H1 (cell line): ENCODE results near the gene TK2. TPM values are rescaled to one million over a fixed set of nuclear protein-coding genes. Genes with fewer than 3 reads are reported as not detected.
A peak's percentile ranks its signal among the peaks of the same experiment; 100 is the strongest.

Experiments used
- ASH2L ChIP-seq: fragments of 200-600, 300-600 bp; sonication (generic); IDR thresholded peaks from one replicate; pipeline ENCODE4 v1.7.1; 2017; ENCODE audit warnings: low read length
- EZH2 ChIP-seq: fragments of 200-600 bp; sonication (generic); IDR thresholded peaks from 2 replicates; pipeline ENCODE4 v1.7.1; 2012; ENCODE audit warnings: low read depth, mild to moderate bottlenecking, moderate library complexity, low read length, inconsistent platforms; ENCODE audit not compliant: severe bottlenecking
- POU5F1 ChIP-seq: IDR thresholded peaks from 2 replicates; pipeline ENCODE4 v1.6.1; 2011; ENCODE audit warnings: low read depth, mild to moderate bottlenecking, low read length, moderate library complexity
- RXRA ChIP-seq: IDR thresholded peaks from 2 replicates; pipeline ENCODE4 v1.6.1; 2011; ENCODE audit warnings: low read depth, mild to moderate bottlenecking, low read length, moderate library complexity; ENCODE audit not compliant: insufficient read depth
- SIN3A ChIP-seq, 2 experiments: IDR thresholded peaks in 1 of 2; conservative IDR thresholded peaks in 1 of 2; 2 replicates each; pipeline ENCODE4 v1.6.1; 2011 to 2012; ENCODE audit warnings: low read length in 2 of 2, improper control_type of control experiment in 1 of 2, low read depth in 1 of 2, mild to moderate bottlenecking in 1 of 2
- SIRT6 ChIP-seq: IDR thresholded peaks from one replicate; pipeline ENCODE4 v1.7.1; 2012; ENCODE audit warnings: low read length, inconsistent platforms
- polyA plus RNA-seq, 7 experiments: library from polyadenylated mRNA; depleted of rRNA in 3 of 7; stranded (reverse) in 5 of 7; unstranded in 2 of 7; fragments of >200 nt in 5 of 7; fragments of 200-250 nt in 2 of 7; gene quantifications; 1 replicate in 5 of 7; 2 replicates in 1 of 7; 4 replicates in 1 of 7; pipeline versions ENCODE4 v1.2.1 to v1.2.3, GENCODE V29; 2011 to 2013; ENCODE audit warnings: missing spikeins in 2 of 7, mixed read lengths in 2 of 7
- total RNA-seq: library from RNA; stranded (reverse); fragmentation: NEBNext Ultra II Directional; extraction: Animal tissue kit (Norgen Biotek cat#: 25700); gene quantifications from 2 replicates; pipeline ENCODE4 v1.2.1, GENCODE V29; 2021
- TF ChIP-seq, protein P1 (sequence below): IDR thresholded peaks from 2 replicates; pipeline ENCODE4 v1.6.1; 2012; ENCODE audit warnings: inconsistent platforms
- TF ChIP-seq, protein P2 (sequence below), 3 experiments: IDR thresholded peaks; 1 replicate in 2 of 3; 2 replicates in 1 of 3; pipeline versions ENCODE4 v1.5.1 to v1.6.1; 2011; ENCODE audit warnings: low read length in 3 of 3, mild to moderate bottlenecking in 3 of 3, inconsistent platforms in 2 of 3, low read depth in 1 of 3, moderate library complexity in 1 of 3; ENCODE audit not compliant: insufficient read depth in 1 of 3; ENCODE audit errors: control extremely low read depth in 1 of 3

TK2 gene
- total and polyA plus RNA-seq, 2 of the 8 experiments (the other 6 are each of a cell fraction or from before 2014, with no cell fraction given) = 2.7 to 3.6 TPM

DNA sequence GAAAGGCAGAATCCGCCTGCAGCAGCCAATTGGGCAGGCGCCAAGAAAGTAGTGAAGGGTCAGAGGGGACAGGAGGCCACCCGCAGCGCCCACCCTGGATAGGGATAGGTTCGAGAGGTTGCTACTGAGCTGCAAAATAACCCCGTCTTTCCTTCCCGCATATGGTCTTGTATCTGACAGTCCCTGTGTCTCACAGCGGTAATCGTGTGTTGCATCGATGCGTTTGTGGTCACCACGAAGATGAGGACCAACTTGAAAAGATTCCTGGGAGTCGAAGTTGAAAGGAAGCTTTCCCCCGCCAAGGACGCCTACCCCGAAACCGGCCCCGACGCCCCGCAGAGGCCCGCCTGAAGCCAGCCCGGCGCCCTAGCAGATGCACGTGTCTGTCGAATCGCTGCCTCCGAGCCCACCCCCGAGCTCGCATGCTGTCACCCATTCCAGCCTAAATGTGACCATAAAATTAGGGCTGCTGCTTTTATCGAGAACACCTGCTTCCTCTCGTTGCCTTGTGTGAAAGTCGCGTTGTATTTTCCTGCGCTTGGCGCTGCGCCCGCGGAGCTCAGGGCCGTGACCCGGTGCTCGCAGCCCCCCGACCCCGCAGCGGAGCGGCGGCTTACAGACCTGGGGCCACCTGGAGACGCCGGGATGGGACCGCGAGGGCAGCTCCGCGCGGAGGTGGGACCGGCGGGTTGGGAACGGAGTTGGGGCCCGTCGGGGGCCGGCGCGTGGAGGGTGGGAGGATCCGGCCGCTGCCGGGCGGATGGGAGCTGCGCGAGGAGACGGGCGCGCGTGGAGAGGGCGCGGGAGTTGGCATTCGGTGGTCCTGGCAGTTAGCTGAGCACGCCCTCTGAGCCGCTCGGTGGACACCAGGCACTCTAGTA is 29.0 kb upstream of the TK2 start, which contains the start of gene CMTM2 (continued):
- peak; percentile 81 for TF ChIP-seq EZH2
- TF ChIP-seq SIRT6 = no peak
- TF ChIP-seq RXRA = 0 out of 2 replicates have a peak, but pooled peaks have one; percentile 6
- TF ChIP-seq, protein P1, sequence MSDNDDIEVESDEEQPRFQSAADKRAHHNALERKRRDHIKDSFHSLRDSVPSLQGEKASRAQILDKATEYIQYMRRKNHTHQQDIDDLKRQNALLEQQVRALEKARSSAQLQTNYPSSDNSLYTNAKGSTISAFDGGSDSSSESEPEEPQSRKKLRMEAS = peak; percentile 69; the same call in 1 of the 2 replicates
- TF ChIP-seq, protein P2, sequence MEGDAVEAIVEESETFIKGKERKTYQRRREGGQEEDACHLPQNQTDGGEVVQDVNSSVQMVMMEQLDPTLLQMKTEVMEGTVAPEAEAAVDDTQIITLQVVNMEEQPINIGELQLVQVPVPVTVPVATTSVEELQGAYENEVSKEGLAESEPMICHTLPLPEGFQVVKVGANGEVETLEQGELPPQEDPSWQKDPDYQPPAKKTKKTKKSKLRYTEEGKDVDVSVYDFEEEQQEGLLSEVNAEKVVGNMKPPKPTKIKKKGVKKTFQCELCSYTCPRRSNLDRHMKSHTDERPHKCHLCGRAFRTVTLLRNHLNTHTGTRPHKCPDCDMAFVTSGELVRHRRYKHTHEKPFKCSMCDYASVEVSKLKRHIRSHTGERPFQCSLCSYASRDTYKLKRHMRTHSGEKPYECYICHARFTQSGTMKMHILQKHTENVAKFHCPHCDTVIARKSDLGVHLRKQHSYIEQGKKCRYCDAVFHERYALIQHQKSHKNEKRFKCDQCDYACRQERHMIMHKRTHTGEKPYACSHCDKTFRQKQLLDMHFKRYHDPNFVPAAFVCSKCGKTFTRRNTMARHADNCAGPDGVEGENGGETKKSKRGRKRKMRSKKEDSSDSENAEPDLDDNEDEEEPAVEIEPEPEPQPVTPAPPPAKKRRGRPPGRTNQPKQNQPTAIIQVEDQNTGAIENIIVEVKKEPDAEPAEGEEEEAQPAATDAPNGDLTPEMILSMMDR (IDR thresholded peaks at IDR 0.05; ENCODE audit: control extremely low read depth in 1 of 3, insufficient read depth in 1 of 3, low read depth in 1 of 3, low read length in 3 of 3) = no peak
- TF ChIP-seq SIN3A (conservative IDR thresholded peaks at IDR 0.05 in 1 of 2, IDR thresholded peaks at IDR 0.05 in 1 of 2; ENCODE audit: low read depth in 1 of 2, low read length in 2 of 2) = 0 out of 4 replicates have a peak, but pooled peaks of 1 of the 2 experiments have one; percentile 18
- TF ChIP-seq ASH2L = peak; percentile 59
- TF ChIP-seq POU5F1 = no peak
